HepG2 (cell line): ENCODE results near the gene EFS. TPM values are rescaled to one million over a fixed set of nuclear protein-coding genes. Genes with fewer than 3 reads are reported as not detected.

Source experiments
- ATAC-seq: fragments of 200-7000 bp; cut with Tn5 transposase; 3 replicates; pipeline ENCODE4 v1.9.1; 2020; ENCODE audit warnings: mild to moderate bottlenecking, moderate library complexity
- BruUV-seq: library from RNA; stranded (reverse); fragments of 400-500 nt; replicated peaks from 2 replicates; lab custom pipeline; 2021; lab: Mats Ljungman, UMichigan
- CTCF ChIA-PET: fragments of 300-600 bp; formaldehyde crosslinking; extraction: SDS; loops from one replicate; lab custom pipeline; 2021; ENCODE audit warnings: low total read pairs, inconsistent platforms, low intra/inter-chr PET ratio; lab: Yijun Ruan, JAX
- POLR2A ChIA-PET: fragments of 350-600 bp; sonication (Branson Sonifier 250); formaldehyde crosslinking; loops from one replicate; lab custom pipeline; 2020; ENCODE audit warnings: antibody characterized with exemption, inconsistent platforms; lab: Yijun Ruan, JAX
- DNase-seq: peaks from one replicate; pipeline ENCODE4 v3.0.0-alpha.2; 2015; ENCODE audit warnings: low spot score
- FAIRE-seq: peaks from 3 replicates; lab custom pipeline; 2011; peaks lifted over from hg19 to GRCh38; lab: Jason Lieb, UNC
- H2AFZ ChIP-seq: one replicate; pipeline ENCODE4 v1.6.1; 2011; ENCODE audit warnings: low read length, inconsistent platforms
- H3K27ac ChIP-seq: fragments of 300-600 bp; 3 replicates; pipeline ENCODE4 v1.8.0; 2011; ENCODE audit warnings: mixed run types, mild to moderate bottlenecking, mixed read lengths, low read length, inconsistent platforms; ENCODE audit not compliant: insufficient read depth; ENCODE audit errors: extremely low read length
- H3K27me3 ChIP-seq, 2 experiments: fragments of 200-600 bp in 1 of 2; 2 replicates in 1 of 2; 3 replicates in 1 of 2; pipeline versions ENCODE4 v1.6.0 to v1.8.0; 2011; ENCODE audit warnings: low read length in 2 of 2, mild to moderate bottlenecking in 2 of 2, moderate library complexity in 2 of 2, inconsistent platforms in 1 of 2; ENCODE audit not compliant: insufficient read depth in 2 of 2, control insufficient read depth in 1 of 2
- H3K36me3 ChIP-seq, 2 experiments: fragments of 200-600 bp in 1 of 2; replicated peaks in 1 of 2; 2 replicates in 1 of 2; 3 replicates in 1 of 2; pipeline versions ENCODE4 v1.5.1 to v1.8.0; 2011; ENCODE audit warnings: low read length in 2 of 2, inconsistent platforms in 1 of 2; ENCODE audit not compliant: insufficient read depth in 2 of 2, control insufficient read depth in 1 of 2
- H3K4me1 ChIP-seq: 2 replicates; pipeline ENCODE4 v1.5.1; 2012; ENCODE audit warnings: low read length, inconsistent platforms; ENCODE audit not compliant: insufficient read depth
- H3K4me2 ChIP-seq: 2 replicates; pipeline ENCODE4 v1.6.0; 2011; ENCODE audit warnings: low read depth, low read length, inconsistent platforms
- H3K4me3 ChIP-seq, 3 experiments: fragments of 200-600 bp in 1 of 3; sonication (generic), shearing (Covaris generic) in 1 of 3; replicated peaks in 1 of 3; 2 replicates each; pipeline ENCODE4 v1.5.1; 2011 to 2016; ENCODE audit warnings: low read length in 3 of 3, inconsistent platforms in 2 of 3, low read depth in 2 of 3, mild to moderate bottlenecking in 2 of 3, control low read depth in 1 of 3, mixed read lengths in 1 of 3; ENCODE audit not compliant: insufficient read depth in 1 of 3
- H3K79me2 ChIP-seq: one replicate; pipeline ENCODE4 v1.6.1; 2011; ENCODE audit warnings: low read length, inconsistent platforms; ENCODE audit not compliant: insufficient read depth
- H3K9ac ChIP-seq: 2 replicates; pipeline ENCODE4 v1.6.0; 2011; ENCODE audit warnings: mild to moderate bottlenecking, low read depth, low read length, inconsistent platforms; ENCODE audit not compliant: insufficient read depth
- H3K9me3 ChIP-seq: 2 replicates; pipeline ENCODE4 v1.5.1; 2012; ENCODE audit warnings: mild to moderate bottlenecking, low read length
- H4K20me1 ChIP-seq: 2 replicates; pipeline ENCODE4 v1.6.0; 2011; ENCODE audit warnings: inconsistent platforms, mild to moderate bottlenecking, low read length, moderate library complexity; ENCODE audit not compliant: insufficient read depth
- ATF6 ChIP-seq: sonication (generic); formaldehyde crosslinking; conservative IDR thresholded peaks from 2 replicates; pipeline ENCODE4 v1.4.0; 2020; ENCODE audit warnings: missing genetic modification reagents
- ERF ChIP-seq: IDR thresholded peaks from 2 replicates; pipeline ENCODE4 v1.6.1; 2018; ENCODE audit warnings: missing biosample characterization, missing genetic modification reagents
- KLF12 ChIP-seq: sonication (generic); formaldehyde crosslinking; IDR thresholded peaks from 2 replicates; pipeline ENCODE4 v1.4.0; 2020; ENCODE audit warnings: missing genetic modification reagents, borderline replicate concordance
- MIER3 ChIP-seq: IDR thresholded peaks from 2 replicates; pipeline ENCODE4 v1.6.1; 2016; ENCODE audit warnings: missing compliant biosample characterization, borderline replicate concordance
- NCOR1 ChIP-seq: fragments of 200-600 bp; sonication (generic); IDR thresholded peaks from 2 replicates; pipeline ENCODE4 v1.7.0; 2017; ENCODE audit warnings: antibody characterized with exemption, low read length, borderline replicate concordance
- RXRB ChIP-seq: IDR thresholded peaks from 2 replicates; pipeline ENCODE4 v1.6.1; 2016; ENCODE audit warnings: borderline replicate concordance, missing genetic modification reagents, missing compliant biosample characterization
- SMC3 ChIP-seq: IDR thresholded peaks from 2 replicates; pipeline ENCODE4 v1.6.1; 2011; ENCODE audit warnings: low read length, improper control_type of control experiment
- SNAPC5 ChIP-seq: sonication (generic); formaldehyde crosslinking; IDR thresholded peaks from 2 replicates; pipeline ENCODE4 v1.8.1; 2023; ENCODE audit warnings: mild to moderate bottlenecking, missing genetic modification reagents, borderline replicate concordance
- SP2 ChIP-seq: sonication (generic); formaldehyde crosslinking; IDR thresholded peaks from 2 replicates; pipeline ENCODE4 v1.5.1; 2020; ENCODE audit warnings: mild to moderate bottlenecking, missing genetic modification reagents
- TARDBP ChIP-seq: sonication (generic); formaldehyde crosslinking; IDR thresholded peaks from 2 replicates; pipeline ENCODE4 v1.8.0; 2022; ENCODE audit warnings: mild to moderate bottlenecking, missing genetic modification reagents
- TEAD2 ChIP-seq: sonication (generic); formaldehyde crosslinking; IDR thresholded peaks from 2 replicates; pipeline ENCODE4 v1.9.0; 2021; ENCODE audit warnings: missing genetic modification reagents
- TRIM24 ChIP-seq: sonication (generic); formaldehyde crosslinking; IDR thresholded peaks from 2 replicates; pipeline ENCODE4 v1.8.0; 2022; ENCODE audit warnings: mild to moderate bottlenecking, missing genetic modification reagents
- ZFYVE20 ChIP-seq: sonication (generic); formaldehyde crosslinking; IDR thresholded peaks from 2 replicates; pipeline ENCODE4 v1.8.0; 2023; ENCODE audit warnings: low read depth, mild to moderate bottlenecking, moderate library complexity, missing genetic modification reagents, borderline replicate concordance
- ZNF138 ChIP-seq: sonication (generic); formaldehyde crosslinking; IDR thresholded peaks from 2 replicates; pipeline ENCODE4 v1.5.0; 2020; ENCODE audit warnings: mild to moderate bottlenecking, low read depth, missing genetic modification reagents
- ZNF44 ChIP-seq: sonication (generic); formaldehyde crosslinking; IDR thresholded peaks from 2 replicates; pipeline ENCODE4 v1.5.1; 2020; ENCODE audit warnings: mild to moderate bottlenecking, missing genetic modification reagents
- ZNF496 ChIP-seq: sonication (generic); formaldehyde crosslinking; IDR thresholded peaks from 2 replicates; pipeline ENCODE4 v1.8.1; 2023; ENCODE audit warnings: mild to moderate bottlenecking, moderate library complexity, missing genetic modification reagents; ENCODE audit not compliant: insufficient replicate concordance
- ZSCAN5A ChIP-seq: sonication (generic); formaldehyde crosslinking; IDR thresholded peaks from 2 replicates; pipeline ENCODE4 v1.8.0; 2022; ENCODE audit warnings: mild to moderate bottlenecking, missing genetic modification reagents, borderline replicate concordance
- WGBS: methylation state at CpG from one replicate; pipeline ENCODE4 v1.1.6; 2017; ENCODE audit warnings: low lambda C conversion rate; 5-methylcytosine and 5-hydroxymethylcytosine counted together
- in situ Hi-C: cut with HindIII; loops from 2 replicates; pipeline ENCODE4 v1.10.0; 2017; ENCODE audit warnings: low pct_unique_long_range_greater_than_20kb; ENCODE audit not compliant: extremely low pct_ligation_motif_present
- intact Hi-C: fragments of 100-400 bp; cut with micrococcal nuclease; formaldehyde crosslinking; loops from one replicate; pipeline ENCODE4 v1.10.0; 2022; ENCODE audit not compliant: unreplicated experiment
- polyA plus RNA-seq, 8 experiments: library from polyadenylated mRNA; depleted of rRNA in 3 of 8; stranded (reverse) in 7 of 8; unstranded in 1 of 8; fragments of >200 nt; fragmentation: Illumina TruSeq in 4 of 8; extraction: Trizol in 4 of 8; gene quantifications; 2 replicates each; pipeline versions ENCODE4 v1.2.1 to v1.2.3, GENCODE V29; 2011 to 2016; ENCODE audit warnings: low read depth in 4 of 8, missing spikeins in 1 of 8, mixed read lengths in 1 of 8; ENCODE audit not compliant: insufficient read depth in 1 of 8
- total RNA-seq, 5 experiments: library from RNA; depleted of rRNA; stranded (reverse); fragments of >200 nt; fragmentation: Illumina TruSeq; extraction: Trizol; gene quantifications; 2 replicates each; pipeline ENCODE4 v1.2.3, GENCODE V29; 2016; ENCODE audit warnings: low read depth in 1 of 5

Gene EFS
- total and polyA plus RNA-seq, 2 of the 13 experiments (the other 11 are each of a cell fraction or from before 2014, with no cell fraction given), result not detected

- peak; percentile 75 for ATAC-seq
- Histone ChIP-seq H3K4me2 (no peak overlapping the region), H3K4me1 (peaks cover 22% of the 10 kb centered on the region), H3K4me3 (no peak overlapping the region), H4K20me1 (peaks cover 11% of the 10 kb centered on the region; the same call in 1 of the 2 replicates), H3K79me2 (peaks cover 9% of the 10 kb centered on the region), H3K36me3 (peaks cover 16 to 23% of the 10 kb centered on the region in 2 experiments), H3K27ac (no peak overlapping the region), H3K27me3 (peaks cover 0 to 20% of the 10 kb centered on the region in 2 experiments; a peak in 2 of 5 replicates), H2AFZ (no peak overlapping the region), H3K9ac (no peak overlapping the region), H3K9me3 (no peaks in the 10 kb centered on the region)
- peak; percentile 89 for DNase-seq
- ChIA-PET CTCF (interaction anchor here (0.6 to 4.4 kb wide), 10 partner anchors 32 to 235 kb away, joined by 3 to 111 read pairs (median 6); partner anchors contain the start of gene CMTM5), POLR2A (interaction anchor here (0.6 to 13.2 kb wide), 7 partner anchors 8 to 232 kb away, joined by 3 to 1053 read pairs (median 8); partner anchors contain the start of genes BCL2L2, HOMEZ, PPP1R3E and THTPA)
- intact Hi-C loops (loop anchor here (1.0 to 5.0 kb wide), 5 partner anchors 33 to 234 kb away; no protein-coding TSS in a partner anchor), in situ Hi-C loops (loop anchor here (5.0 kb wide), 1 partner anchor 49 kb away; the partner anchor contains the start of gene CMTM5)
- BruUV-seq, result no TSS peak
- WGBS, result 36% methylated on average over 4 of the region's 4 CpGs
- FAIRE-seq, result peak; percentile 86
- no peak for TF ChIP-seq TEAD2 (CRISPR knock-in tag)
- peak; percentile 97 for TF ChIP-seq SMC3
- TF ChIP-seq NCOR1, result peak; percentile 58; the same call in 1 of the 2 replicates
- peak; percentile 75; the same call in 1 of the 2 replicates for TF ChIP-seq ZSCAN5A (CRISPR knock-in tag)
- 0 out of 2 replicates have a peak, but pooled peaks have one; percentile 35 for TF ChIP-seq ZFYVE20 (CRISPR knock-in tag)
- TF ChIP-seq ZNF138, result no peak
- TF ChIP-seq SNAPC5 (CRISPR knock-in tag), result 0 out of 2 replicates have a peak, but pooled peaks have one; percentile 52
- 0 out of 2 replicates have a peak, but pooled peaks have one; percentile 55 for TF ChIP-seq ATF6
- TF ChIP-seq ZNF496, result no peak
- TF ChIP-seq ZNF44 (CRISPR knock-in tag), result peak; percentile 93
- 0 out of 2 replicates have a peak, but pooled peaks have one; percentile 70 for TF ChIP-seq MIER3 (CRISPR knock-in tag)
- TF ChIP-seq ERF, result peak; percentile 85
- TF ChIP-seq SP2, result 0 out of 2 replicates have a peak, but pooled peaks have one; percentile 7
- TF ChIP-seq KLF12 (CRISPR knock-in tag), result no peak
- TF ChIP-seq TARDBP (CRISPR knock-in tag), result peak; percentile 70; the same call in 1 of the 2 replicates
- TF ChIP-seq TRIM24 (CRISPR knock-in tag), result no peak
- peak; percentile 45; the same call in 1 of the 2 replicates for TF ChIP-seq RXRB (CRISPR knock-in tag)
These were observed 36.8 kb downstream of the EFS start for GRCh38 chr14:23327947-23328744.
